ENCODE results near the gene SMO.

- no peak for TF ChIP-seq CTCF (conservative IDR thresholded peaks at IDR 0.05; ENCODE audit: low read depth in 2 of 2)
- TF ChIP-seq JUNB (IDR thresholded peaks at IDR 0.05; ENCODE audit: unreplicated experiment): no peak
- no peak for TF ChIP-seq EZH2phosphoT487 (IDR thresholded peaks at IDR 0.05; ENCODE audit: unreplicated experiment)
- no peak for TF ChIP-seq POLR2AphosphoS5 (IDR thresholded peaks at IDR 0.05; ENCODE audit: low read depth)
- no peak for TF ChIP-seq REST (IDR thresholded peaks at IDR 0.05; ENCODE audit: unreplicated experiment)
- TF ChIP-seq EZH2 (IDR thresholded peaks at IDR 0.05; ENCODE audit: low read depth, unreplicated experiment): no peak
- no peak for TF ChIP-seq CREB1 (CRISPR knock-in tag; IDR thresholded peaks at IDR 0.05; ENCODE audit: low read depth)
- TF ChIP-seq ETS1 (IDR thresholded peaks at IDR 0.05): no peak
- TF ChIP-seq NANOG (IDR thresholded peaks at IDR 0.05; ENCODE audit: borderline replicate concordance): no peak
- TF ChIP-seq ZNF462 (CRISPR knock-in tag; IDR thresholded peaks at IDR 0.05): no peak
- no peak for TF ChIP-seq ZNF331 (CRISPR knock-in tag; IDR thresholded peaks at IDR 0.05; ENCODE audit: low read depth)
Measured at GRCh38 chr7:129160161-129160905, 28.1 kb upstream of the SMO start.

Data from GM23338 (cell line).